ENCODE data around the gene ASH1L. TPM values are rescaled to one million over a fixed set of nuclear protein-coding genes. Genes with fewer than 3 reads are reported as not detected.

ASH1L gene
- total and polyA plus RNA-seq, 9 of the 15 experiments (the other 6 are each of a cell fraction or from before 2014, with no cell fraction given): 2.0 to 23.3 (median 14.6) TPM

DNA sequence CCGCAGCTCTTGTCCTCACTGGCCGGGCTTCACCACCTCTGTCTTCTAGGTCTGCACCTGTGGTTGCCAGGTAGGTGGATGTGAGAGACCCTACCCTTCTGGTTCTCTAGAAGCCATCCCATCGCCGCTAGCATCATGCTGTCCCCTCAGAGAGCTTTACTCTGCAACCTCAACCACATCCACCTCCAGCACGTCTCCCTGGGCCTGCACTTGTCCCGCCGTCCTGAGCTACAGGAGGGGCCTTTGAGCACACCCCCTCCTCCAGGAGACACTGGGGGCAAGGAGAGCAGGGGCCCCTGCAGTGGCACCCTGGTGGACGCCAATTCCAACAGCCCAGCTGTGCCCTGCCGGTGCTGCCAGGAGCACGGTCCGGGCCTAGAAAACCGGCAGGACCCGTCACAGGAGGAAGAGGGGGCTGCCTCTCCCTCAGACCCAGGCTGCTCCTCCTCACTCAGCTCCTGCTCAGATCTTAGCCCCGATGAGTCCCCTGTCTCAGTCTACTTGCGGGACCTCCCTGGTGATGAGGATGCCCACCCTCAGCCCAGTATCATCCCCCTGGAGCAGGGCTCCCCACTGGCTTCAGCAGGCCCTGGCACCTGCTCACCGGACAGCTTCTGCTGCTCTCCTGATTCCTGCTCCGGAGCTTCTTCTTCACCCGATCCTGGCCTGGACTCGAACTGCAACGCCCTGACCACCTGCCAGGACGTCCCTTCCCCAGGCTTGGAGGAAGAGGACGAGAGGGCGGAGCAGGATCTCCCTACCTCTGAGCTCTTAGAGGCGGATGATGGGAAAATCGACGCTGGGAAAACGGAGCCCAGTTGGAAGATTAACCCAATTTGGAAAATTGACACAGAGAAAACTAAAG, 240.7 kb downstream of the ASH1L start:
- Histone ChIP-seq H3K36me3 (ENCODE audit: control insufficient read depth, insufficient read depth, low read length) (peaks cover 53% of the 10 kb centered on the region), H3K4me1 (replicated peaks in 1 of 2; ENCODE audit: control insufficient read depth in 2 of 2, insufficient read depth in 2 of 2, low read length in 2 of 2) (peaks cover 17 to 67% of the 10 kb centered on the region in 2 experiments; a peak in 4 of 5 replicates), H4K20me1 (replicated peaks; ENCODE audit: control insufficient read depth, insufficient read depth, low read length) (peaks cover 14% of the 10 kb centered on the region), H3K27ac (ENCODE audit: extremely low read depth, low read depth, low read length) (no peak overlapping the region), H3K9me3 (replicated peaks; ENCODE audit: control insufficient read depth, insufficient read depth, low read depth, low read length) (no peaks in the 10 kb centered on the region), H3K4me2 (ENCODE audit: insufficient read depth, low read length) (peak overlapping the region; percentile 50; the same call in 1 of the 2 replicates), H3K27me3 (ENCODE audit: control insufficient read depth in 2 of 2, insufficient read depth in 2 of 2, low read length in 2 of 2) (no peaks in the 10 kb centered on the region), H3K9me1 (ENCODE audit: control insufficient read depth, insufficient read depth, low read length) (peaks cover 4% of the 10 kb centered on the region), H3K4me3 (no peak overlapping the region), H3K79me2 (ENCODE audit: control insufficient read depth, insufficient read depth, low read length) (peaks cover 19% of the 10 kb centered on the region), H3K9ac (ENCODE audit: insufficient read depth in 1 of 2, low read depth in 2 of 2, low read length in 2 of 2) (peak overlapping the region in 1 of 2 experiments; percentile 67; a peak in 1 of 4 replicates), H2AFZ (ENCODE audit: low read depth, low read length) (no peak overlapping the region)
- ChIA-PET CTCF (ENCODE audit: low intra/inter-chr PET ratio) (interaction anchor here (5.0 kb wide), 1 partner anchor 71 kb away, joined by 38 read pairs; no protein-coding TSS in a partner anchor), POLR2A (interaction anchor here (0.6 to 5.7 kb wide), 14 partner anchors 10 to 670 kb away, joined by 3 to 30 read pairs (median 3); partner anchors contain the start of genes ENTREP3, HCN3 and SCAMP3)
- 87% methylated on average over 25 of the region's 27 CpGs for WGBS (ENCODE audit: insufficient coverage, low coverage, missing lambda C conversion rate)
- FAIRE-seq (no peak), DNase-seq (ENCODE audit: extremely low read depth in 1 of 4, low spot score in 3 of 4) (no peak), ATAC-seq (no peak)
- TF ChIP-seq CREB1 (IDR thresholded peaks at IDR 0.05) (no peak), CREB1 (CRISPR knock-in tag; IDR thresholded peaks at IDR 0.05) (peak; percentile 16; the same call in 1 of the 2 replicates), MTA3 (IDR thresholded peaks at IDR 0.05; ENCODE audit: borderline replicate concordance) (no peak), TEAD4 (IDR thresholded peaks at IDR 0.05; ENCODE audit: low read length) (no peak), TEAD4 (CRISPR knock-in tag; IDR thresholded peaks at IDR 0.05; ENCODE audit: borderline replicate concordance) (0 out of 2 replicates have a peak, but pooled peaks have one; percentile 45), POLR2G (IDR thresholded peaks at IDR 0.05; ENCODE audit: low read depth, low read length) (peak; percentile 67), NFIX (CRISPR knock-in tag; IDR thresholded peaks at IDR 0.05; ENCODE audit: low read depth) (no peak)
- intact Hi-C loops (cut with micrococcal nuclease): loop anchor here (2.0 to 10.0 kb wide), 2 partner anchors 13 to 273 kb away; partner anchors contain the start of gene FDPS
- BruUV-seq (replicated peaks): TSS peak; percentile 33
- in situ Hi-C loops (cut with MboI): loop anchor here (25.0 kb wide), 1 partner anchor 1415 kb away; the partner anchor contains the start of genes ISG20L2, METTL25B and MRPL24
